ENCODE measurements around the gene BAZ1B. TPM values are rescaled to one million over a fixed set of nuclear protein-coding genes. Genes with fewer than 3 reads are reported as not detected.
"Not testable (repeated sequence)": the region's sequence is repeated elsewhere in the genome, so short reads cannot be mapped to it uniquely, and the experiment has no call there.

The BAZ1B gene
- polyA plus RNA-seq, 1 experiment: 12.4 TPM

- Histone ChIP-seq H3K4me3 (ENCODE audit: low read depth, low read length) (no peak overlapping the region), H3K36me3 (ENCODE audit: control insufficient read depth, insufficient read depth, low read length) (no peaks in the 10 kb centered on the region), H3K27me3 (ENCODE audit: control insufficient read depth, insufficient read depth, low read length) (no peaks in the 10 kb centered on the region)
- CTCF ChIA-PET: interaction anchor here (1.3 to 1.5 kb wide), 2 partner anchors 90 to 109 kb away, joined by 3 to 5 read pairs; no protein-coding TSS in a partner anchor
- POLR2A ChIA-PET: no interaction called here
- no peak for TF ChIP-seq CTCF (IDR thresholded peaks at IDR 0.05; ENCODE audit: insufficient read depth, low read depth, low read length)
- no peak for DNase-seq (ENCODE audit: low read depth)
Measured at GRCh38 chr7:73432676-73433075, 89.4 kb downstream of the BAZ1B start.

GRCh38 chr7:73431041-73431835 lies 90.9 kb downstream of the BAZ1B start:
- no peak for TF ChIP-seq CTCF (IDR thresholded peaks at IDR 0.05; ENCODE audit: insufficient read depth, low read depth, low read length)
- POLR2A ChIA-PET: no interaction called here
- CTCF ChIA-PET: interaction anchor here (0.8 kb wide), 1 partner anchor 14 kb away, joined by 3 read pairs; no protein-coding TSS in a partner anchor
- DNase-seq (ENCODE audit: low read depth): no peak
- no peaks in the 10 kb centered on the region for H3K36me3 ChIP-seq (ENCODE audit: control insufficient read depth, insufficient read depth, low read length)
- no peak overlapping the region for H3K4me3 ChIP-seq (ENCODE audit: low read depth, low read length)
- no peaks in the 10 kb centered on the region for H3K27me3 ChIP-seq (ENCODE audit: control insufficient read depth, insufficient read depth, low read length)

DNA sequence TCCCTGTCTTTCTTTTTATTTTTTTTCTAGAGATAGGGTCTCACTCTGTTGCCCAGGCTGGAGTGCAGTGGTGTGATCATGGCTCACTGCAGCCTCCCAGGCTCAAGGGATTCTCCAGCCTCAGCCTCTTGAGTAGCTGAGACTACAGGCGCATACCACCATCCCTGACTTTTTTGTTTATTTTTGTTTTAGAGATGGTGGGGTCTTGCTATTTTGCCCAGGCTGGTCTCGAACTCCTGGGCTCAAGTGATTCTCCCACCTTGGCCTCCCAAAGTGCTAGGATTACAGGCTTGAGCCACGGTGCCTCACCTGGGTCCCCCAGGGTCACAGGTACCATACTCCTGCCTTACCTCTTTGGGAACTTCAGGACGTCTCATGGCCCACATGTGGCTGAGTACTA lies 91.6 kb downstream of the BAZ1B start:
- H3K4me3 ChIP-seq (ENCODE audit: low read depth, low read length); POLR2A ChIA-PET; H3K36me3 ChIP-seq (ENCODE audit: control insufficient read depth, insufficient read depth, low read length); H3K27me3 ChIP-seq (ENCODE audit: control insufficient read depth, insufficient read depth, low read length); DNase-seq (ENCODE audit: low read depth): not testable (repeated sequence)
- CTCF ChIA-PET: interaction anchor here (0.6 kb wide), 1 partner anchor 86 kb away, joined by 4 read pairs; no protein-coding TSS in a partner anchor

GRCh38 chr7:73429622-73430505 lies 92.2 kb downstream of the BAZ1B start:
- Histone ChIP-seq H3K36me3 (ENCODE audit: control insufficient read depth, insufficient read depth, low read length) (no peaks in the 10 kb centered on the region), H3K27me3 (ENCODE audit: control insufficient read depth, insufficient read depth, low read length) (no peaks in the 10 kb centered on the region), H3K4me3 (ENCODE audit: low read depth, low read length) (no peak overlapping the region)
- DNase-seq (ENCODE audit: low read depth): no peak
- no peak for TF ChIP-seq CTCF (IDR thresholded peaks at IDR 0.05; ENCODE audit: insufficient read depth, low read depth, low read length)
- POLR2A ChIA-PET: no interaction called here
- CTCF ChIA-PET: interaction anchor here (0.6 kb wide), 1 partner anchor 86 kb away, joined by 4 read pairs; no protein-coding TSS in a partner anchor

DNA sequence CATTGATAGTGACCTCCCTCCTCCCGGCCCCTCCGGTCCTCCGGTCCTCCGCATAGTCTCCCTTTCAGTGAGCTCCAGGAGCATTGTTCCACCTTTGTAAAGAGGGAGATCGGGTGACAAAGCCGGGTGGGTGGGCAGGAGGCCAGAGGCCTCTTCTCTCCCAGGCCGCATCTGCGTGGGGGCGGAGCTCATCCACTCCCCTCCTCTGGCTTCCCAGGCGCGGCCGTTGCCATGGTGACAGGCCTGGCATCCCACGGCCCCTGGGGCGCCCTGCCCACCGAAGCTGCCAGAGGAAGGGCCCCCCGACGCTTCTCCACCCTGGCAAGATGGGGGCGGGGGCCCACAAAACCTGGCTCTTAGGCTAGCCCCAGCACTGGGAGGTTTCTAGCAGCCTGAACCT lies 92.9 kb downstream of the BAZ1B start:
- ChIA-PET POLR2A (no interaction called here), CTCF (no interaction called here)
- no peaks in the 10 kb centered on the region for H3K36me3 ChIP-seq (ENCODE audit: control insufficient read depth, insufficient read depth, low read length)

More for the DNA sequence above, 92.9 kb downstream of the BAZ1B start:
- Histone ChIP-seq H3K27me3 (ENCODE audit: control insufficient read depth, insufficient read depth, low read length) (peaks cover 2% of the 10 kb centered on the region), H3K4me3 (ENCODE audit: low read depth, low read length) (no peak overlapping the region)
- no peak for DNase-seq (ENCODE audit: low read depth)
- no peak for TF ChIP-seq CTCF (IDR thresholded peaks at IDR 0.05; ENCODE audit: insufficient read depth, low read depth, low read length)

Data from BJ (cell line).